ENCODE measurements around the gene EPN2. TPM values are rescaled to one million over a fixed set of nuclear protein-coding genes. Genes with fewer than 3 reads are reported as not detected.

Gene EPN2
- total RNA-seq (2022; extraction: Qiagen RNA extraction) = 45.3 to 65.0 TPM (median 55.3 TPM) in 5 replicates

DNA sequence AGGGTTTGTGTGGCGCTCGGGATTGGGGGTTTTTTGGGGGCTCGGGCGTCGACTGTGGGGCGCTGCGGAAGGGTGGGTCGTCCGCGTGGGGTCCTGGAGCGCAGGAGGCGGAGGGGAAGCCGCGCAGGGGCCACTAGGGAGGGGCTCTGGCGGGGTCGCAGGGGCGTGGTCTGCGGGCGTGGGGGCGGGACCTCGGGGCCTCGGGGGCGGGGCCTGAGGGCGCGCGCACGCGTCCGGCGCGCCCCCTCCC, at the start of gene EPN2:
EPN2 (plus strand) TSS at position 228 of the 250 bp plus-strand sequence. CDS start 45,754 bp downstream, outside the sequence.

GRCh38 chr17:19362277-19363113, 125.3 kb downstream of the EPN2 start, which contains the start of gene B9D1:
B9D1 (minus strand) TSS chr17:19362723; CDS start chr17:19362569, 154 bp downstream.

GRCh38 chr17:19378416-19379360, 141.5 kb downstream of the EPN2 start, which contains the start of gene MAPK7:
MAPK7 (plus strand) TSS chr17:19378498; CDS start chr17:19378901, 403 bp downstream.

Other genes with a start within 250 kb of the EPN2 start
- gene FAM83G, start 232.6 kb upstream of the EPN2 start, total RNA-seq (2022; extraction: Qiagen RNA extraction) = 30.4 to 39.4 TPM (median 34.4 TPM) in 5 replicates
- 0.24 to 0.53 TPM (median 0.38 TPM) in 5 replicates for gene GRAP, start 190.4 kb upstream of the EPN2 start, total RNA-seq (2022; extraction: Qiagen RNA extraction)
- gene GRAPL, start 109.8 kb upstream of the EPN2 start, total RNA-seq (2022; extraction: Qiagen RNA extraction) = 0.11 to 0.22 TPM (median 0.11 TPM) in 3 of 5 replicates, not detected in the others
- 45.4 to 49.0 TPM (median 47.0 TPM) in 5 replicates for gene B9D1, start 125.4 kb downstream of the EPN2 start, total RNA-seq (2022; extraction: Qiagen RNA extraction)
- 26.4 to 32.9 TPM (median 27.0 TPM) in 5 replicates for gene MAPK7, start 141.1 kb downstream of the EPN2 start, total RNA-seq (2022; extraction: Qiagen RNA extraction)
- gene MFAP4, start 149.8 kb downstream of the EPN2 start, total RNA-seq (2022; extraction: Qiagen RNA extraction) = 0.09 to 0.27 TPM (median 0.10 TPM) in 5 replicates
- gene RNF112, start 173.9 kb downstream of the EPN2 start, total RNA-seq (2022; extraction: Qiagen RNA extraction) = 0.14 to 0.67 TPM (median 0.51 TPM) in 5 replicates